HL-60 (cell line): ENCODE results near the gene GALNT9.

Experiments
- POLR2AphosphoS5 ChIP-seq: IDR thresholded peaks from 2 replicates; pipeline ENCODE4 v1.6.1; 2012; ENCODE audit warnings: low read depth
- SPI1 ChIP-seq: IDR thresholded peaks from 2 replicates; pipeline ENCODE4 v1.6.1; 2012; ENCODE audit warnings: low read depth, mild to moderate bottlenecking, borderline replicate concordance
- TF ChIP-seq, protein P1 (sequence below): IDR thresholded peaks from 2 replicates; pipeline ENCODE4 v1.6.1; 2012; ENCODE audit warnings: low read depth; ENCODE audit not compliant: insufficient replicate concordance
- TF ChIP-seq, protein P2 (sequence below): IDR thresholded peaks from one replicate; pipeline ENCODE4 v1.5.1; 2011; ENCODE audit warnings: low read length, control low read depth, inconsistent platforms; ENCODE audit not compliant: insufficient read depth

DNA sequence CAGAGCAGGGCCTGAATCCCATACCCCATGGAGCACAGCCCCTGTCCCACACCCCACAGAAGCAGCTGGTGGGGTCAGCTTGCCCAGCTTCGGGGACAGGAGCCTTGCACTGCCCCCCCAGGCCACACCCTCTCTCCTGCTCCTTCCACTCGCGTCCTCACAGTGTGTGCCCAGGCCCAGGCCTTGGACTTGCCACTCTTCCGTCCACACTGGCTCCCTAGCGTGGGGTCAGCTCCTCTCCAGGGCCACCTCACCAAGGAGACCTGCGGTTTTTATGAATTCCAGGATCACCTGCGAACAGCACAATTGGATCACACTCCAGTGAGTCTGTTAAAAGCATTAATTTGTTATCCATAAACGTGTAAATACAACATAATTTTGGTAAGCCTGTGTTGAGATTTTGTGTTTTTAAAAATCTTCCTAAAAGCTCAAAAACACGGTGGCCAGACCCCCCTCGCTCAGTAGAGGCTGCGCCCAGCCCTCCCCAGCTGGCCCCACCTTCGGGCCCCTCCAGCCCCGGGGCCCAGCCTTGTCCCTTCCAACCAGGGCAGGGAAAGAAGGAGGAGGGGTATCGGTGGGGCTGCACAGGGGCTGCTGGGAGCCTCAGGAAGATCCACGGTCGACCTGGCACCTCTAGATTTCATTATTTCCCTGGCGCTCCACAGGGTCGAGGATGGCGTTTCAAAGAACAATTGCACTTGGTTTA is 12.0 kb downstream of the GALNT9 start:
- TF ChIP-seq, protein P1, sequence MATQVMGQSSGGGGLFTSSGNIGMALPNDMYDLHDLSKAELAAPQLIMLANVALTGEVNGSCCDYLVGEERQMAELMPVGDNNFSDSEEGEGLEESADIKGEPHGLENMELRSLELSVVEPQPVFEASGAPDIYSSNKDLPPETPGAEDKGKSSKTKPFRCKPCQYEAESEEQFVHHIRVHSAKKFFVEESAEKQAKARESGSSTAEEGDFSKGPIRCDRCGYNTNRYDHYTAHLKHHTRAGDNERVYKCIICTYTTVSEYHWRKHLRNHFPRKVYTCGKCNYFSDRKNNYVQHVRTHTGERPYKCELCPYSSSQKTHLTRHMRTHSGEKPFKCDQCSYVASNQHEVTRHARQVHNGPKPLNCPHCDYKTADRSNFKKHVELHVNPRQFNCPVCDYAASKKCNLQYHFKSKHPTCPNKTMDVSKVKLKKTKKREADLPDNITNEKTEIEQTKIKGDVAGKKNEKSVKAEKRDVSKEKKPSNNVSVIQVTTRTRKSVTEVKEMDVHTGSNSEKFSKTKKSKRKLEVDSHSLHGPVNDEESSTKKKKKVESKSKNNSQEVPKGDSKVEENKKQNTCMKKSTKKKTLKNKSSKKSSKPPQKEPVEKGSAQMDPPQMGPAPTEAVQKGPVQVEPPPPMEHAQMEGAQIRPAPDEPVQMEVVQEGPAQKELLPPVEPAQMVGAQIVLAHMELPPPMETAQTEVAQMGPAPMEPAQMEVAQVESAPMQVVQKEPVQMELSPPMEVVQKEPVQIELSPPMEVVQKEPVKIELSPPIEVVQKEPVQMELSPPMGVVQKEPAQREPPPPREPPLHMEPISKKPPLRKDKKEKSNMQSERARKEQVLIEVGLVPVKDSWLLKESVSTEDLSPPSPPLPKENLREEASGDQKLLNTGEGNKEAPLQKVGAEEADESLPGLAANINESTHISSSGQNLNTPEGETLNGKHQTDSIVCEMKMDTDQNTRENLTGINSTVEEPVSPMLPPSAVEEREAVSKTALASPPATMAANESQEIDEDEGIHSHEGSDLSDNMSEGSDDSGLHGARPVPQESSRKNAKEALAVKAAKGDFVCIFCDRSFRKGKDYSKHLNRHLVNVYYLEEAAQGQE = no peak
- no peak for TF ChIP-seq POLR2AphosphoS5
- TF ChIP-seq SPI1 = no peak
- TF ChIP-seq, protein P2, sequence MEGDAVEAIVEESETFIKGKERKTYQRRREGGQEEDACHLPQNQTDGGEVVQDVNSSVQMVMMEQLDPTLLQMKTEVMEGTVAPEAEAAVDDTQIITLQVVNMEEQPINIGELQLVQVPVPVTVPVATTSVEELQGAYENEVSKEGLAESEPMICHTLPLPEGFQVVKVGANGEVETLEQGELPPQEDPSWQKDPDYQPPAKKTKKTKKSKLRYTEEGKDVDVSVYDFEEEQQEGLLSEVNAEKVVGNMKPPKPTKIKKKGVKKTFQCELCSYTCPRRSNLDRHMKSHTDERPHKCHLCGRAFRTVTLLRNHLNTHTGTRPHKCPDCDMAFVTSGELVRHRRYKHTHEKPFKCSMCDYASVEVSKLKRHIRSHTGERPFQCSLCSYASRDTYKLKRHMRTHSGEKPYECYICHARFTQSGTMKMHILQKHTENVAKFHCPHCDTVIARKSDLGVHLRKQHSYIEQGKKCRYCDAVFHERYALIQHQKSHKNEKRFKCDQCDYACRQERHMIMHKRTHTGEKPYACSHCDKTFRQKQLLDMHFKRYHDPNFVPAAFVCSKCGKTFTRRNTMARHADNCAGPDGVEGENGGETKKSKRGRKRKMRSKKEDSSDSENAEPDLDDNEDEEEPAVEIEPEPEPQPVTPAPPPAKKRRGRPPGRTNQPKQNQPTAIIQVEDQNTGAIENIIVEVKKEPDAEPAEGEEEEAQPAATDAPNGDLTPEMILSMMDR = no peak
